Uterus (tissue), 2 donors: Measurements from ENCODE around the gene HECTD2.

Experiments
- POLR2A ChIP-seq, 2 donors: fragments of 450-650 bp; IDR thresholded peaks; one replicate each; pipeline ENCODE4 v1.6.1; 2016; ENCODE audit warnings: antibody characterized with exemption in 2 of 2, mild to moderate bottlenecking in 1 of 2, moderate library complexity in 1 of 2
- TF ChIP-seq, protein P1 (sequence below), 4 experiments: fragments of 200-600 bp in 2 of 4; fragments of 450-650 bp in 2 of 4; sonication (generic) in 2 of 4; IDR thresholded peaks; one replicate each; pipeline ENCODE4 v1.5.1; 2016 to 2019; ENCODE audit warnings: antibody characterized with exemption in 4 of 4, mild to moderate bottlenecking in 2 of 4, moderate library complexity in 1 of 4

DNA sequence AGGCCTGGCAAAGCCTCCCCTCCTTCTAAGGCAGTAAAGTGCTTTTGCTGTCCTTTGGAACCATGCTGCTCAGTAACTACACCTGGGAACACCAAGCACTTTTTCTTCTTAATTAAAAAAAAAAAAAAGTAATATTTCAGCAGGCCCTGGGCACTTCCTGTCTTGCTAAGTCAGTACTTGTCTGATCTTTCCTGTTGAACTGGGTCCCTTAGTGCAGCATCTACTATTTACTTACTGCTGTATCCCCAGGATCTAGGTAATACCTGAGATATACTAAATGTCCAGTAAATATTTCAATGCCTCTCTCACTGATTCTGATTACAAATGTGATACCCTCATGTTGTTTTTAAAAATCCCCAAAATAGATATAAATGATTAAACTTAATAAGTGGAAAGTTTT is 145.3 kb downstream of the HECTD2 start:
- TF ChIP-seq, protein P1, sequence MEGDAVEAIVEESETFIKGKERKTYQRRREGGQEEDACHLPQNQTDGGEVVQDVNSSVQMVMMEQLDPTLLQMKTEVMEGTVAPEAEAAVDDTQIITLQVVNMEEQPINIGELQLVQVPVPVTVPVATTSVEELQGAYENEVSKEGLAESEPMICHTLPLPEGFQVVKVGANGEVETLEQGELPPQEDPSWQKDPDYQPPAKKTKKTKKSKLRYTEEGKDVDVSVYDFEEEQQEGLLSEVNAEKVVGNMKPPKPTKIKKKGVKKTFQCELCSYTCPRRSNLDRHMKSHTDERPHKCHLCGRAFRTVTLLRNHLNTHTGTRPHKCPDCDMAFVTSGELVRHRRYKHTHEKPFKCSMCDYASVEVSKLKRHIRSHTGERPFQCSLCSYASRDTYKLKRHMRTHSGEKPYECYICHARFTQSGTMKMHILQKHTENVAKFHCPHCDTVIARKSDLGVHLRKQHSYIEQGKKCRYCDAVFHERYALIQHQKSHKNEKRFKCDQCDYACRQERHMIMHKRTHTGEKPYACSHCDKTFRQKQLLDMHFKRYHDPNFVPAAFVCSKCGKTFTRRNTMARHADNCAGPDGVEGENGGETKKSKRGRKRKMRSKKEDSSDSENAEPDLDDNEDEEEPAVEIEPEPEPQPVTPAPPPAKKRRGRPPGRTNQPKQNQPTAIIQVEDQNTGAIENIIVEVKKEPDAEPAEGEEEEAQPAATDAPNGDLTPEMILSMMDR (IDR thresholded peaks at IDR 0.05) = no peak
- TF ChIP-seq POLR2A (IDR thresholded peaks at IDR 0.05) = no peak
